H9 (cell line): ENCODE data around the gene ZNF653. TPM values are rescaled to one million over a fixed set of nuclear protein-coding genes. Genes with fewer than 3 reads are reported as not detected.

Experiments used
- DNase-seq: peaks from one replicate; pipeline ENCODE4 v3.0.0-alpha.2; 2017
- H2AFZ ChIP-seq: one replicate; pipeline ENCODE4 v1.6.1; 2013; ENCODE audit warnings: mild to moderate bottlenecking, low read length, control low read depth, moderate library complexity
- H2AK5ac ChIP-seq: 2 replicates; pipeline ENCODE4 v1.6.1; 2013; ENCODE audit warnings: low read length, control low read depth, mixed read lengths; ENCODE audit not compliant: insufficient read length
- H2BK120ac ChIP-seq: one replicate; pipeline ENCODE4 v1.6.1; 2013; ENCODE audit warnings: low read depth, mild to moderate bottlenecking, low read length, control low read depth, inconsistent platforms; ENCODE audit not compliant: poor library complexity, severe bottlenecking
- H2BK12ac ChIP-seq: 2 replicates; pipeline ENCODE4 v1.6.1; 2013; ENCODE audit warnings: low read length, control low read depth, mixed read lengths, low read depth; ENCODE audit not compliant: insufficient read length
- H2BK15ac ChIP-seq: 2 replicates; pipeline ENCODE4 v1.6.1; 2013; ENCODE audit warnings: low read depth, low read length, control low read depth
- H2BK20ac ChIP-seq: one replicate; pipeline ENCODE4 v1.6.1; 2013; ENCODE audit warnings: low read depth, mild to moderate bottlenecking, low read length, control low read depth, inconsistent platforms; ENCODE audit not compliant: poor library complexity, severe bottlenecking
- H2BK5ac ChIP-seq: 2 replicates; pipeline ENCODE4 v1.6.1; 2013; ENCODE audit warnings: low read length, control low read depth, mixed read lengths; ENCODE audit not compliant: insufficient read length
- H3K14ac ChIP-seq: 2 replicates; pipeline ENCODE4 v1.6.1; 2013; ENCODE audit warnings: low read length, control low read depth; ENCODE audit not compliant: insufficient read depth
- H3K18ac ChIP-seq: 2 replicates; pipeline ENCODE4 v1.6.1; 2013; ENCODE audit warnings: low read depth, mild to moderate bottlenecking, mixed read lengths, low read length, control low read depth; ENCODE audit not compliant: insufficient read length
- H3K23ac ChIP-seq: 2 replicates; pipeline ENCODE4 v1.6.1; 2013; ENCODE audit warnings: low read length, control low read depth, mixed read lengths, low read depth; ENCODE audit not compliant: insufficient read length
- H3K23me2 ChIP-seq: 2 replicates; pipeline ENCODE4 v1.6.1; 2013; ENCODE audit warnings: low read depth, mild to moderate bottlenecking, mixed read lengths, low read length, control low read depth; ENCODE audit not compliant: insufficient read length, poor library complexity, severe bottlenecking
- H3K27ac ChIP-seq: 2 replicates; pipeline ENCODE4 v1.5.1; 2013; ENCODE audit warnings: low read length, control low read depth, mixed read lengths, low read depth; ENCODE audit not compliant: insufficient read length
- H3K27me3 ChIP-seq: 2 replicates; pipeline ENCODE4 v1.6.1; 2013; ENCODE audit warnings: low read length, control low read depth, inconsistent platforms; ENCODE audit not compliant: insufficient read depth
- H3K4ac ChIP-seq: 2 replicates; pipeline ENCODE4 v1.6.1; 2013; ENCODE audit warnings: low read depth, mild to moderate bottlenecking, control low read depth, inconsistent platforms, low read length, moderate library complexity
- H3K4me1 ChIP-seq: 2 replicates; pipeline ENCODE4 v1.6.1; 2013; ENCODE audit warnings: low read length, control low read depth, inconsistent platforms; ENCODE audit not compliant: insufficient read depth
- H3K4me2 ChIP-seq: 2 replicates; pipeline ENCODE4 v1.6.1; 2013; ENCODE audit warnings: low read length, control low read depth, mixed read lengths; ENCODE audit not compliant: insufficient read length, insufficient read depth
- H3K56ac ChIP-seq: 2 replicates; pipeline ENCODE4 v1.6.1; 2013; ENCODE audit warnings: low read depth, mild to moderate bottlenecking, mixed read lengths, low read length, control low read depth; ENCODE audit not compliant: insufficient read length
- H3K79me1 ChIP-seq: 2 replicates; pipeline ENCODE4 v1.6.1; 2013; ENCODE audit warnings: low read depth, mild to moderate bottlenecking, moderate library complexity, low read length, control low read depth, inconsistent platforms; ENCODE audit not compliant: insufficient read depth, poor library complexity, severe bottlenecking
- H3K79me2 ChIP-seq: 2 replicates; pipeline ENCODE4 v1.6.1; 2013; ENCODE audit warnings: low read length, control low read depth, inconsistent platforms; ENCODE audit not compliant: insufficient read depth
- H3K9ac ChIP-seq: 2 replicates; pipeline ENCODE4 v1.6.1; 2013; ENCODE audit warnings: low read length, control low read depth, mixed read lengths; ENCODE audit not compliant: insufficient read length; ENCODE audit errors: extremely low read depth
- H3K9me3 ChIP-seq: one replicate; pipeline ENCODE4 v1.6.1; 2013; ENCODE audit warnings: low read depth, low read length, inconsistent platforms; ENCODE audit not compliant: control insufficient read depth
- H3T11ph ChIP-seq: one replicate; pipeline ENCODE4 v1.6.1; 2013; ENCODE audit warnings: mild to moderate bottlenecking, low read length, control low read depth, inconsistent platforms
- H4K20me1 ChIP-seq: one replicate; pipeline ENCODE4 v1.6.1; 2013; ENCODE audit not compliant: control insufficient read depth, insufficient read length, insufficient read depth
- H4K5ac ChIP-seq: 2 replicates; pipeline ENCODE4 v1.6.1; 2013; ENCODE audit warnings: low read depth, mild to moderate bottlenecking, mixed read lengths, low read length, control low read depth; ENCODE audit not compliant: insufficient read length
- H4K8ac ChIP-seq: replicated peaks from 2 replicates; pipeline ENCODE4 v1.6.1; 2013; ENCODE audit warnings: low read length, control low read depth, mixed read lengths, low read depth; ENCODE audit not compliant: insufficient read length
- H4K91ac ChIP-seq: 2 replicates; pipeline ENCODE4 v1.6.1; 2013; ENCODE audit warnings: low read depth, mild to moderate bottlenecking, moderate library complexity, mixed read lengths, low read length, control low read depth; ENCODE audit not compliant: insufficient read length
- H3K27ac Mint-ChIP-seq, 3 experiments: 2 replicates in 2 of 3; 3 replicates in 1 of 3; pipeline ENCODE4 v1.8.0; 2020 to 2021; ENCODE audit warnings: mixed read lengths in 3 of 3, mild to moderate bottlenecking in 1 of 3, moderate library complexity in 1 of 3
- H3K27me3 Mint-ChIP-seq: 2 replicates; pipeline ENCODE4 v1.8.0; 2021; ENCODE audit warnings: low read depth, mild to moderate bottlenecking, moderate library complexity, mixed read lengths
- H3K36me3 Mint-ChIP-seq, 3 experiments: 2 replicates in 2 of 3; 3 replicates in 1 of 3; pipeline ENCODE4 v1.8.0; 2020 to 2021; ENCODE audit warnings: low read depth in 3 of 3, mixed read lengths in 3 of 3; ENCODE audit not compliant: insufficient read depth in 1 of 3
- H3K4me1 Mint-ChIP-seq, 2 experiments: 2 replicates each; pipeline ENCODE4 v1.8.0; 2020; ENCODE audit warnings: mixed read lengths in 2 of 2
- H3K4me3 Mint-ChIP-seq, 2 experiments: 2 replicates in 1 of 2; 3 replicates in 1 of 2; pipeline ENCODE4 v1.8.0; 2020 to 2021; ENCODE audit warnings: mild to moderate bottlenecking in 2 of 2, mixed read lengths in 2 of 2, moderate library complexity in 1 of 2
- H3K9me3 Mint-ChIP-seq, 2 experiments: 2 replicates in 1 of 2; 3 replicates in 1 of 2; pipeline ENCODE4 v1.8.0; 2020; ENCODE audit warnings: mild to moderate bottlenecking in 2 of 2, mixed read lengths in 2 of 2, moderate library complexity in 1 of 2
- WGBS: extraction: QIAGEN DNeasy Blood & Tissue Kit; methylation state at CpG from one replicate; pipeline ENCODE4 v1.1.7; 2013; ENCODE audit warnings: missing lambda C conversion rate, low lambda C conversion rate, mixed read lengths; ENCODE audit not compliant: insufficient read length; ENCODE audit errors: extremely low coverage; 5-methylcytosine and 5-hydroxymethylcytosine counted together
- total RNA-seq: library from RNA; stranded (reverse); gene quantifications from 2 replicates; pipeline ENCODE4 v1.2.1, GENCODE V29; 2021
- TF ChIP-seq, protein P1 (sequence below): fragments of 200-600 bp; sonication (generic); conservative IDR thresholded peaks from 3 replicates; pipeline ENCODE4 v1.8.0; 2021; ENCODE audit warnings: antibody characterized with exemption, mild to moderate bottlenecking

ZNF653 gene
- total RNA-seq, 1 experiment from 2014 or later = 11.6 TPM

DNA sequence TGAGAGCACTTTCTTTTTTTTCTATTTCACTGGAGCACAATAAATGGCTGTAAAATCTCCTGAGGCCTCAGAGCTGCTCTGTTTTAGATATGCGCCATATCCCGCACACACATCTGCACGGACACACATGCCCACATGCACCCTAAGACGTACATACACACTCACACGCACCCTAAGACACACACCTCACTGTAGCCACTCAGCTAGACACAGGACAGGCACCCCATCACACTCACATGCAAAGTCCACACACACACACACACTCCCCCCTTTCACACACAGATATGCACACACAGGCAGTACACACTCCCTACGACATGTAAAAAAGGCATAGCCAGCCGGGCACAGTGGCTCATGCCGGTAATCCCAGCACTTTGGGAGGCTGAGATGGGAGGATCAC, 44.6 kb upstream of the ZNF653 start:
- H3K23me2 ChIP-seq = no peaks in the 10 kb centered on the region
- no peaks in the 10 kb centered on the region for H3K27me3 ChIP-seq
- DNase-seq = no peak
- no CpG with 5 or more reads among the region's 8 CpGs for WGBS
- H4K8ac ChIP-seq = no peak overlapping the region
- H3K4me1 ChIP-seq = no peaks in the 10 kb centered on the region
- H3K9ac ChIP-seq = no peak overlapping the region
- H3K56ac ChIP-seq = no peak overlapping the region
- no peak overlapping the region for H3K27ac ChIP-seq
- no peak overlapping the region for H3K18ac ChIP-seq
- no peak overlapping the region for H4K5ac ChIP-seq
- no peak overlapping the region for H3K4me2 ChIP-seq
- peaks cover 9 to 31% (median 18%) of the 10 kb centered on the region in 3 experiments; a peak in 6 of 7 replicates for H3K36me3 Mint-ChIP-seq
- H2BK15ac ChIP-seq = no peak overlapping the region
- H3K4me3 Mint-ChIP-seq = no peak overlapping the region
- H4K20me1 ChIP-seq = no peaks in the 10 kb centered on the region
- no peak overlapping the region for H2AK5ac ChIP-seq
- no peak overlapping the region for H3K23ac ChIP-seq
- H3K9me3 ChIP-seq = no peaks in the 10 kb centered on the region
- H3K27me3 Mint-ChIP-seq = no peaks in the 10 kb centered on the region
- H2BK20ac ChIP-seq = no peak overlapping the region
- H3K79me2 ChIP-seq = 0 out of 2 replicates have a peak, but pooled peaks cover under 1% of the 10 kb centered on the region
- H3K14ac ChIP-seq = no peak overlapping the region
- H3K4me1 Mint-ChIP-seq = peaks cover 2 to 3% of the 10 kb centered on the region in 2 experiments; a peak in 3 of 4 replicates
- no peak overlapping the region for H2BK12ac ChIP-seq
- H3K9me3 Mint-ChIP-seq = no peaks in the 10 kb centered on the region
- TF ChIP-seq, protein P1, sequence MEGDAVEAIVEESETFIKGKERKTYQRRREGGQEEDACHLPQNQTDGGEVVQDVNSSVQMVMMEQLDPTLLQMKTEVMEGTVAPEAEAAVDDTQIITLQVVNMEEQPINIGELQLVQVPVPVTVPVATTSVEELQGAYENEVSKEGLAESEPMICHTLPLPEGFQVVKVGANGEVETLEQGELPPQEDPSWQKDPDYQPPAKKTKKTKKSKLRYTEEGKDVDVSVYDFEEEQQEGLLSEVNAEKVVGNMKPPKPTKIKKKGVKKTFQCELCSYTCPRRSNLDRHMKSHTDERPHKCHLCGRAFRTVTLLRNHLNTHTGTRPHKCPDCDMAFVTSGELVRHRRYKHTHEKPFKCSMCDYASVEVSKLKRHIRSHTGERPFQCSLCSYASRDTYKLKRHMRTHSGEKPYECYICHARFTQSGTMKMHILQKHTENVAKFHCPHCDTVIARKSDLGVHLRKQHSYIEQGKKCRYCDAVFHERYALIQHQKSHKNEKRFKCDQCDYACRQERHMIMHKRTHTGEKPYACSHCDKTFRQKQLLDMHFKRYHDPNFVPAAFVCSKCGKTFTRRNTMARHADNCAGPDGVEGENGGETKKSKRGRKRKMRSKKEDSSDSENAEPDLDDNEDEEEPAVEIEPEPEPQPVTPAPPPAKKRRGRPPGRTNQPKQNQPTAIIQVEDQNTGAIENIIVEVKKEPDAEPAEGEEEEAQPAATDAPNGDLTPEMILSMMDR = no peak
- no peak overlapping the region for H3K4ac ChIP-seq
- H3K27ac Mint-ChIP-seq = peak overlapping the region in 2 of 3 experiments; percentile 16 to 90; a peak in 4 of 7 replicates
- no peaks in the 10 kb centered on the region for H3K79me1 ChIP-seq
- H3T11ph ChIP-seq = no peak overlapping the region
- H4K91ac ChIP-seq = no peak overlapping the region
- H2BK120ac ChIP-seq = no peak overlapping the region
- H2BK5ac ChIP-seq = no peak overlapping the region
- H2AFZ ChIP-seq = no peak overlapping the region
